HepG2 (cell line): ENCODE data around the gene ADRM1. TPM values are rescaled to one million over a fixed set of nuclear protein-coding genes. Genes with fewer than 3 reads are reported as not detected.

Experiments
- AKNA ChIP-seq: sonication (generic); formaldehyde crosslinking; IDR thresholded peaks from 2 replicates; pipeline ENCODE4 v1.4.0; 2020; ENCODE audit warnings: missing genetic modification reagents, borderline replicate concordance
- HNRNPLL ChIP-seq: fragments of 200-400 bp; formaldehyde crosslinking; IDR thresholded peaks from 2 replicates; pipeline ENCODE4 v1.6.1; 2017; ENCODE audit warnings: mild to moderate bottlenecking, low read depth, low read length; ENCODE audit not compliant: poor library complexity, severe bottlenecking
- REL ChIP-seq: sonication (generic); formaldehyde crosslinking; conservative IDR thresholded peaks from 2 replicates; pipeline ENCODE4 v1.8.0; 2022; ENCODE audit warnings: mild to moderate bottlenecking, missing genetic modification reagents, moderate library complexity
- SRSF9 ChIP-seq: fragments of 200-400 bp; formaldehyde crosslinking; IDR thresholded peaks from 2 replicates; pipeline ENCODE4 v1.6.1; 2018; ENCODE audit warnings: borderline replicate concordance, mild to moderate bottlenecking, low read depth, low read length; ENCODE audit not compliant: insufficient read depth, poor library complexity, severe bottlenecking
- THAP7 ChIP-seq: sonication (generic); formaldehyde crosslinking; IDR thresholded peaks from 2 replicates; pipeline ENCODE4 v1.8.1; 2023; ENCODE audit warnings: mild to moderate bottlenecking, missing genetic modification reagents
- ZNF674 ChIP-seq: sonication (generic); formaldehyde crosslinking; IDR thresholded peaks from 2 replicates; pipeline ENCODE4 v1.5.0; 2020; ENCODE audit warnings: low read depth, mild to moderate bottlenecking, missing genetic modification reagents
- ZNF772 ChIP-seq: sonication (generic); formaldehyde crosslinking; IDR thresholded peaks from 2 replicates; pipeline ENCODE4 v1.5.0; 2020; ENCODE audit warnings: mild to moderate bottlenecking, missing genetic modification reagents
- ZSCAN30 ChIP-seq: sonication (generic); formaldehyde crosslinking; IDR thresholded peaks from 2 replicates; pipeline ENCODE4 v1.5.0; 2020; ENCODE audit warnings: mild to moderate bottlenecking, missing genetic modification reagents
- polyA plus RNA-seq, 8 experiments: library from polyadenylated mRNA; depleted of rRNA in 3 of 8; stranded (reverse) in 7 of 8; unstranded in 1 of 8; fragments of >200 nt; fragmentation: Illumina TruSeq in 4 of 8; extraction: Trizol in 4 of 8; gene quantifications; 2 replicates each; pipeline versions ENCODE4 v1.2.1 to v1.2.3, GENCODE V29; 2011 to 2016; ENCODE audit warnings: low read depth in 4 of 8, missing spikeins in 1 of 8, mixed read lengths in 1 of 8; ENCODE audit not compliant: insufficient read depth in 1 of 8
- total RNA-seq, 5 experiments: library from RNA; depleted of rRNA; stranded (reverse); fragments of >200 nt; fragmentation: Illumina TruSeq; extraction: Trizol; gene quantifications; 2 replicates each; pipeline ENCODE4 v1.2.3, GENCODE V29; 2016; ENCODE audit warnings: low read depth in 1 of 5
- TF ChIP-seq, protein P1 (sequence below): sonication (generic); formaldehyde crosslinking; IDR thresholded peaks from 2 replicates; pipeline ENCODE4 v1.4.0; 2020; ENCODE audit warnings: missing genetic modification reagents
- TF ChIP-seq, protein P2 (sequence below): IDR thresholded peaks from 2 replicates; pipeline ENCODE4 v1.6.1; 2016; ENCODE audit warnings: missing genetic modification reagents, missing compliant biosample characterization
- TF ChIP-seq, protein P3 (sequence below): sonication (generic); formaldehyde crosslinking; IDR thresholded peaks from 2 replicates; pipeline ENCODE4 v1.4.0; 2020; ENCODE audit warnings: missing genetic modification reagents, borderline replicate concordance

ADRM1 gene
- total and polyA plus RNA-seq, 2 of the 13 experiments (the other 11 are each of a cell fraction or from before 2014, with no cell fraction given), result 92.9 to 154 TPM

GRCh38 chr20:62302341-62303061 is at the start of gene ADRM1 (continued):
- TF ChIP-seq, protein P1, sequence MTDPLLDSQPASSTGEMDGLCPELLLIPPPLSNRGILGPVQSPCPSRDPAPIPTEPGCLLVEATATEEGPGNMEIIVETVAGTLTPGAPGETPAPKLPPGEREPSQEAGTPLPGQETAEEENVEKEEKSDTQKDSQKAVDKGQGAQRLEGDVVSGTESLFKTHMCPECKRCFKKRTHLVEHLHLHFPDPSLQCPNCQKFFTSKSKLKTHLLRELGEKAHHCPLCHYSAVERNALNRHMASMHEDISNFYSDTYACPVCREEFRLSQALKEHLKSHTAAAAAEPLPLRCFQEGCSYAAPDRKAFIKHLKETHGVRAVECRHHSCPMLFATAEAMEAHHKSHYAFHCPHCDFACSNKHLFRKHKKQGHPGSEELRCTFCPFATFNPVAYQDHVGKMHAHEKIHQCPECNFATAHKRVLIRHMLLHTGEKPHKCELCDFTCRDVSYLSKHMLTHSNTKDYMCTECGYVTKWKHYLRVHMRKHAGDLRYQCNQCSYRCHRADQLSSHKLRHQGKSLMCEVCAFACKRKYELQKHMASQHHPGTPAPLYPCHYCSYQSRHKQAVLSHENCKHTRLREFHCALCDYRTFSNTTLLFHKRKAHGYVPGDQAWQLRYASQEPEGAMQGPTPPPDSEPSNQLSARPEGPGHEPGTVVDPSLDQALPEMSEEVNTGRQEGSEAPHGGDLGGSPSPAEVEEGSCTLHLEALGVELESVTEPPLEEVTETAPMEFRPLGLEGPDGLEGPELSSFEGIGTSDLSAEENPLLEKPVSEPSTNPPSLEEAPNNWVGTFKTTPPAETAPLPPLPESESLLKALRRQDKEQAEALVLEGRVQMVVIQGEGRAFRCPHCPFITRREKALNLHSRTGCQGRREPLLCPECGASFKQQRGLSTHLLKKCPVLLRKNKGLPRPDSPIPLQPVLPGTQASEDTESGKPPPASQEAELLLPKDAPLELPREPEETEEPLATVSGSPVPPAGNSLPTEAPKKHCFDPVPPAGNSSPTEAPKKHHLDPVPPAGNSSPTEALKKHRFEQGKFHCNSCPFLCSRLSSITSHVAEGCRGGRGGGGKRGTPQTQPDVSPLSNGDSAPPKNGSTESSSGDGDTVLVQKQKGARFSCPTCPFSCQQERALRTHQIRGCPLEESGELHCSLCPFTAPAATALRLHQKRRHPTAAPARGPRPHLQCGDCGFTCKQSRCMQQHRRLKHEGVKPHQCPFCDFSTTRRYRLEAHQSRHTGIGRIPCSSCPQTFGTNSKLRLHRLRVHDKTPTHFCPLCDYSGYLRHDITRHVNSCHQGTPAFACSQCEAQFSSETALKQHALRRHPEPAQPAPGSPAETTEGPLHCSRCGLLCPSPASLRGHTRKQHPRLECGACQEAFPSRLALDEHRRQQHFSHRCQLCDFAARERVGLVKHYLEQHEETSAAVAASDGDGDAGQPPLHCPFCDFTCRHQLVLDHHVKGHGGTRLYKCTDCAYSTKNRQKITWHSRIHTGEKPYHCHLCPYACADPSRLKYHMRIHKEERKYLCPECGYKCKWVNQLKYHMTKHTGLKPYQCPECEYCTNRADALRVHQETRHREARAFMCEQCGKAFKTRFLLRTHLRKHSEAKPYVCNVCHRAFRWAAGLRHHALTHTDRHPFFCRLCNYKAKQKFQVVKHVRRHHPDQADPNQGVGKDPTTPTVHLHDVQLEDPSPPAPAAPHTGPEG (CRISPR knock-in tag), result peak; percentile 72
- TF ChIP-seq, protein P2, sequence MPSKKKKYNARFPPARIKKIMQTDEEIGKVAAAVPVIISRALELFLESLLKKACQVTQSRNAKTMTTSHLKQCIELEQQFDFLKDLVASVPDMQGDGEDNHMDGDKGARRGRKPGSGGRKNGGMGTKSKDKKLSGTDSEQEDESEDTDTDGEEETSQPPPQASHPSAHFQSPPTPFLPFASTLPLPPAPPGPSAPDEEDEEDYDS (CRISPR knock-in tag), result peak; percentile 61; the same call in 1 of the 2 replicates
- TF ChIP-seq AKNA (peak; percentile 64; the same call in 1 of the 2 replicates), THAP7 (CRISPR knock-in tag) (no peak), ZSCAN30 (CRISPR knock-in tag) (no peak), REL (CRISPR knock-in tag) (peak; percentile 76; the same call in 1 of the 2 replicates), ZNF772 (CRISPR knock-in tag) (peak; percentile 87; the same call in 1 of the 2 replicates), HNRNPLL (peak; percentile 88), SRSF9 (no peak), ZNF674 (no peak)
- TF ChIP-seq, protein P3, sequence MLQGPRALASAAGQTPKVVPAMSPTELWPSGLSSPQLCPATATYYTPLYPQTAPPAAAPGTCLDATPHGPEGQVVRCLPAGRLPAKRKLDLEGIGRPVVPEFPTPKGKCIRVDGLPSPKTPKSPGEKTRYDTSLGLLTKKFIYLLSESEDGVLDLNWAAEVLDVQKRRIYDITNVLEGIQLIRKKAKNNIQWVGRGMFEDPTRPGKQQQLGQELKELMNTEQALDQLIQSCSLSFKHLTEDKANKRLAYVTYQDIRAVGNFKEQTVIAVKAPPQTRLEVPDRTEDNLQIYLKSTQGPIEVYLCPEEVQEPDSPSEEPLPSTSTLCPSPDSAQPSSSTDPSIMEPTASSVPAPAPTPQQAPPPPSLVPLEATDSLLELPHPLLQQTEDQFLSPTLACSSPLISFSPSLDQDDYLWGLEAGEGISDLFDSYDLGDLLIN, result peak; percentile 58; the same call in 1 of the 2 replicates
